ENCODE measurements around the gene TNS3.

- TF ChIP-seq, protein P1, sequence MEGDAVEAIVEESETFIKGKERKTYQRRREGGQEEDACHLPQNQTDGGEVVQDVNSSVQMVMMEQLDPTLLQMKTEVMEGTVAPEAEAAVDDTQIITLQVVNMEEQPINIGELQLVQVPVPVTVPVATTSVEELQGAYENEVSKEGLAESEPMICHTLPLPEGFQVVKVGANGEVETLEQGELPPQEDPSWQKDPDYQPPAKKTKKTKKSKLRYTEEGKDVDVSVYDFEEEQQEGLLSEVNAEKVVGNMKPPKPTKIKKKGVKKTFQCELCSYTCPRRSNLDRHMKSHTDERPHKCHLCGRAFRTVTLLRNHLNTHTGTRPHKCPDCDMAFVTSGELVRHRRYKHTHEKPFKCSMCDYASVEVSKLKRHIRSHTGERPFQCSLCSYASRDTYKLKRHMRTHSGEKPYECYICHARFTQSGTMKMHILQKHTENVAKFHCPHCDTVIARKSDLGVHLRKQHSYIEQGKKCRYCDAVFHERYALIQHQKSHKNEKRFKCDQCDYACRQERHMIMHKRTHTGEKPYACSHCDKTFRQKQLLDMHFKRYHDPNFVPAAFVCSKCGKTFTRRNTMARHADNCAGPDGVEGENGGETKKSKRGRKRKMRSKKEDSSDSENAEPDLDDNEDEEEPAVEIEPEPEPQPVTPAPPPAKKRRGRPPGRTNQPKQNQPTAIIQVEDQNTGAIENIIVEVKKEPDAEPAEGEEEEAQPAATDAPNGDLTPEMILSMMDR (IDR thresholded peaks at IDR 0.05), result no peak
- TF ChIP-seq EZH2 (IDR thresholded peaks at IDR 0.05; ENCODE audit: borderline replicate concordance, insufficient read depth, low read depth, low read length, poor library complexity, severe bottlenecking), result no peak
These were observed 67.5 kb downstream of the TNS3 start for GRCh38 chr7:47514367-47514766.

All from B cell (primary cell).